Measurements from ENCODE around the gene SPINT1.

The SPINT1 gene

DNA sequence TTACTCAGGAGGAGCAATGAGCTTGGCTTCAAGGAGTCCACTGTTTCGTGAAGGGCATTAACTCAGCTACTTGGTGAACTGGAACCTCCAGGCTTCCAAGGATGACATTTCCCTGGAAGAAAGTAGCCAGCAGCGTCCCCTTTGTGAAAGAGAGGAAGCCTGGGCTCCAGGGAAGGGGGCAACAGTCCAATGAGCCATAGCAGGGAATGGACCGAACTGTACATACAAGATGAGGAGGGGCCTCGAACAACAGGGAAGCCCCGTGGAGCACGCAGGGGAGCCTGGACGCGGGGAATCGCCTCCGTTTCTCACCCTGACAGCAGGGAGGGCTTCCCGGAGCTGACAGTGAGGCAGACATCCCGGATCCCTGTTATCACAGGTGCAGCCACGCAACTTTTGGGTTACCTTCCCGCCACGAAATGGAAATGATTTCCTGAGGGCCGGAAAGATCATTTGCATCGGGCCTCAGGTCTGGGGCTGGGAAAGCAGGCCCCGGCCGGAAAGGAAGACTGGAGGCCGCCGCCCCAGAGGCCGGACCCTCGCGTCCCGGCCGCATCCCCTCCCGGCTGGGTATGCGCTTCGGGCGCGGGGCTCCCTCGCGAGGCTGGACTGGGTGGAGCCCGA lies 475 bp upstream of the SPINT1 start:
- TF ChIP-seq, protein P1, sequence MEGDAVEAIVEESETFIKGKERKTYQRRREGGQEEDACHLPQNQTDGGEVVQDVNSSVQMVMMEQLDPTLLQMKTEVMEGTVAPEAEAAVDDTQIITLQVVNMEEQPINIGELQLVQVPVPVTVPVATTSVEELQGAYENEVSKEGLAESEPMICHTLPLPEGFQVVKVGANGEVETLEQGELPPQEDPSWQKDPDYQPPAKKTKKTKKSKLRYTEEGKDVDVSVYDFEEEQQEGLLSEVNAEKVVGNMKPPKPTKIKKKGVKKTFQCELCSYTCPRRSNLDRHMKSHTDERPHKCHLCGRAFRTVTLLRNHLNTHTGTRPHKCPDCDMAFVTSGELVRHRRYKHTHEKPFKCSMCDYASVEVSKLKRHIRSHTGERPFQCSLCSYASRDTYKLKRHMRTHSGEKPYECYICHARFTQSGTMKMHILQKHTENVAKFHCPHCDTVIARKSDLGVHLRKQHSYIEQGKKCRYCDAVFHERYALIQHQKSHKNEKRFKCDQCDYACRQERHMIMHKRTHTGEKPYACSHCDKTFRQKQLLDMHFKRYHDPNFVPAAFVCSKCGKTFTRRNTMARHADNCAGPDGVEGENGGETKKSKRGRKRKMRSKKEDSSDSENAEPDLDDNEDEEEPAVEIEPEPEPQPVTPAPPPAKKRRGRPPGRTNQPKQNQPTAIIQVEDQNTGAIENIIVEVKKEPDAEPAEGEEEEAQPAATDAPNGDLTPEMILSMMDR (IDR thresholded peaks at IDR 0.05; ENCODE audit: low read depth, low read length, missing control alignments): no peak
- DNase-seq (ENCODE audit: low read depth): no peak
- peak overlapping the region; percentile 72 for H3K4me3 ChIP-seq (ENCODE audit: low read depth, low read length)

DNA sequence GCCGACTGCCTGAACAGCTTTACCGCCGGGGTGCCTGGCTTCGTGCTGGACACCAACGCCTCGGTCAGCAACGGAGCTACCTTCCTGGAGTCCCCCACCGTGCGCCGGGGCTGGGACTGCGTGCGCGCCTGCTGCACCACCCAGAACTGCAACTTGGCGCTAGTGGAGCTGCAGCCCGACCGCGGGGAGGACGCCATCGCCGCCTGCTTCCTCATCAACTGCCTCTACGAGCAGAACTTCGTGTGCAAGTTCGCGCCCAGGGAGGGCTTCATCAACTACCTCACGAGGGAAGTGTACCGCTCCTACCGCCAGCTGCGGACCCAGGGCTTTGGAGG lies 815 bp downstream of the SPINT1 start:
- H3K4me3 ChIP-seq (ENCODE audit: low read depth, low read length): peak overlapping the region; percentile 72
- no peak for DNase-seq (ENCODE audit: low read depth)
- TF ChIP-seq, protein P1 (IDR thresholded peaks at IDR 0.05; ENCODE audit: low read depth, low read length, missing control alignments): no peak

DNA sequence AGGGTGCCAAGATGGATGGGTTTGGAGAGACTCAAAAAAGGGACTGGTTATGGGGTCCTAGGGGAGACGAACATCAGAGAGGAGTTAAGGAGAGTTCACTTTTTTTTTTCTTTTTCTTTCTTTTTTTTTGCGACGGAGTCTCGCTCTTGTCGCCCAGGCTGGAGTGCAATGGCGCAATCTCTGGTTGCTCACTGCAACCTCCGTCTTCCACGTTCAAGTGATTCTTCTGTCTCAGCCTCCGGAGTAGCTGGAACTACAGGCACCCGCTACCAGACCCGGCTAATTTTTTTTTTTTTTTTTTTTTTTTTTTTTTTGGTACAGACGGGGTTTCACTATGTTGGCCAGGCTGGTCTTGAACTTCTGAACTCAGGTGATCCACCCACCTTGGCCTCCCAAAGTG lies 1.2 kb downstream of the SPINT1 start:
- TF ChIP-seq, protein P1 (IDR thresholded peaks at IDR 0.05; ENCODE audit: low read depth, low read length, missing control alignments): no peak
- peak overlapping the region; percentile 72 for H3K4me3 ChIP-seq (ENCODE audit: low read depth, low read length)
- no peak for DNase-seq (ENCODE audit: low read depth)

DNA sequence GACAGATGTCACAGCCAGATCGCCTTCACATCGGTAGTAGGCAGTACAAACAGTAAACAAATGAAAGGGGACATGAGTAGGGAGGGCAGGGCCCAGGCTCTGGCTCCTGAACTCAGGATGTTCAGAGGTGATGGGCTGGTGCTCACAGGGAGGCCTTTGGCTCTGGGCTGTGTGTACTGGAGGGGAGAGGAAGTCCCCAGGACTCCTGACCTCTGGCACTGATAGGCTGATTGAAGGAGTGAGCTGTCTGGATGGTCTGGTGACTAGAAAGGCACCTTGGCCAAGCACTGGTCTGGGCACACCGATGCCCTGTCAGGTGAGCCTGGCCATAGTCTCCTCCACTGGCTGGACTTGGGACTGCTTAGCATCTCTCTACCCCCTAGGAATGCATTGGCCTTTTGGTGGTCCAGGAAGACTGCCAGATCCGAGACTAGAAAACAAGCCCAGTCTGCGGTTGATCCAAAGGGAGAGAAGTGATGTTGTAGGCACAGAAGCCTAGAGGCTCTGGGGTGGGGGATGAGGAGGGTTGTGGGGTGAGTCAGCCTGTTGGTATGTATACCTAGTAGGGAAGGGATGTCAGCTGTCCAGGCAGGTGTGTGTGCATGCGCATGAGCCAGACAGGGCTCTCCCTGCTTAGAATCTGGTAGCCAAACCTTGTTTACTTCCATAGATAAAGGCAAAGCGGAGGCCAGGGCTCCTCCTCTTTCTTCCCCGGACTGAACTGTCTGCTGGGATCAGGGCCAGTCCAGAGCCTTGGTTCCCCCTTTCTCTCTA lies 1.9 kb downstream of the SPINT1 start:
- TF ChIP-seq, protein P1 (IDR thresholded peaks at IDR 0.05; ENCODE audit: low read depth, low read length, missing control alignments): no peak
- no peak for DNase-seq (ENCODE audit: low read depth)
- H3K4me3 ChIP-seq (ENCODE audit: low read depth, low read length): no peak overlapping the region; the same call in 1 of the 2 replicates

DNA sequence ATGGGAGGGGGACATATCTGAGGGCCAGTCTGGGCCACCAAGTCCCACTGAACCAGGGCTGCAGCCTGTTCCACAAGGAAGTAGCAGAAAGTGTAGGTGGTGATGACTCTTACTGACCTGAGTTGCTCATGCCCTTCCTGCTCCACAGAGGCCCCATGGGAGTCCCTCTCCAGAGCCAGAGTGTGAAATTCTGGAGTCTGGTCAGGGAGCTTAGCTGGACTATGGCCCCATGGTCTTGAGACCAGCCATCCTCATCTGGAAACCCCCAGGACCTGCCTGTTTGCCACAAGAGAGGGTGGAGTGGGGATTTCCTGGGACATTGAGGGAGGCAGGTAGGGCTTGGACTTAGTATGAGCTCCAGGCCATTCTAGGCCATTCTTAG lies 3.0 kb downstream of the SPINT1 start:
- DNase-seq (ENCODE audit: low read depth): no peak
- TF ChIP-seq, protein P1 (IDR thresholded peaks at IDR 0.05; ENCODE audit: low read depth, low read length, missing control alignments): no peak
- no peak overlapping the region; the same call in 1 of the 2 replicates for H3K4me3 ChIP-seq (ENCODE audit: low read depth, low read length)

DNA sequence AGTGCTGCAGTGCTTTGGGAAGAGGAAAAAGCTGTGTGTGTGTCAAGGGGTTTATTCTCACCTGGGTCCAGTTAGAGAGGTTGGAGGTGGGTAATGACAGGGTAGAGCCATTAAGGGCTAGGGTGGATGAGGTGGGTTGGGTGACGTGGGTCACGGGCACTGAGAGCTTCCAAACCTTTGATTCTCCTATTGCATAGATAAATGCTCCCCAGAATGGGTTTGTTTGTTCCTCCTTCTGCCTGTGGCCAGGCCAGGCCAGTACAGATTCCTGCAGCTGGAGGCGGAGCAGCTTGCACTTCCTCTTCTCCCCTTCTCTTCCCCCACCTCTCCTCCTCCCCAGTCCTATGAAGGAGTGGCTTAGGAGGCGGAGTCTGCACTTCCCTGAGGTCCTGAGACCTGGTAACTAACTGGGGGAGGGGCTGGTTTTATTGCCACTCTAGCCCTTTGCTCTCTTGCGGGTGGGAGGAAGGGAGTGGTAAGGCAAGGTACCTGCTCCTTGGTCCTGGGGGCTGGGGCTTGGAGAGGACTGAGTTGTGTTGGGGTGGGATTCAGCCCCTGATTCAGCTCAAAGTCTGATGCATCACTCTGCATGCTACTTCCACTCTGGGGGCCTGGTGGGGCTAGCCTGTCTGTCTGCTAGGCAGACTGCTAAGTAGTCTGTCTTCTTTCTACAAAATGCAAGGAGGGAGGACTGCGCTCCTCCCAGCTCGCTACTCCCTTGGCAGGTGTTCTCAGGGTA lies 3.5 kb downstream of the SPINT1 start:
- DNase-seq (ENCODE audit: low read depth): peak; percentile 59
- no peak overlapping the region; the same call in 1 of the 2 replicates for H3K4me3 ChIP-seq (ENCODE audit: low read depth, low read length)
- TF ChIP-seq, protein P1 (IDR thresholded peaks at IDR 0.05; ENCODE audit: low read depth, low read length, missing control alignments): no peak

Measured in GM12864 (cell line).